ENCODE results near the gene PHF21A. TPM values are rescaled to one million over a fixed set of nuclear protein-coding genes. Genes with fewer than 3 reads are reported as not detected.

Gene PHF21A
- total and polyA plus RNA-seq, 2 of the 13 experiments (the other 11 are each of a cell fraction or from before 2014, with no cell fraction given): 4.1 to 34.6 TPM

- TF ChIP-seq ZNF570 (CRISPR knock-in tag; IDR thresholded peaks at IDR 0.05; ENCODE audit: borderline replicate concordance): no peak
- TF ChIP-seq FIP1L1 (IDR thresholded peaks at IDR 0.05; ENCODE audit: borderline replicate concordance, insufficient read depth, low read depth, low read length): no peak
- no peak for TF ChIP-seq NFE2L2 (IDR thresholded peaks at IDR 0.05; ENCODE audit: low read length)
- no peak for TF ChIP-seq SIX4 (CRISPR knock-in tag; IDR thresholded peaks at IDR 0.05)
- TF ChIP-seq ZBTB44 (CRISPR knock-in tag; IDR thresholded peaks at IDR 0.05): no peak
- TF ChIP-seq U2AF1 (optimal IDR thresholded peaks at IDR 0.05; ENCODE audit: low read depth, low read length): peak; percentile 45
- TF ChIP-seq SP5 (CRISPR knock-in tag; IDR thresholded peaks at IDR 0.05; ENCODE audit: borderline replicate concordance, low read depth): no peak; the same call in 1 of the 2 replicates
- no peak for TF ChIP-seq ZNF83 (CRISPR knock-in tag; IDR thresholded peaks at IDR 0.05; ENCODE audit: borderline replicate concordance)
- no peak for TF ChIP-seq REST (IDR thresholded peaks at IDR 0.05; ENCODE audit: borderline replicate concordance in 1 of 2, low read depth in 1 of 2, low read length in 2 of 2)
- TF ChIP-seq GABPB1 (CRISPR knock-in tag; IDR thresholded peaks at IDR 0.05): no peak
- TF ChIP-seq ZBTB25 (CRISPR knock-in tag; IDR thresholded peaks at IDR 0.05): no peak; the same call in 1 of the 2 replicates
- no peak for TF ChIP-seq NR1H2 (CRISPR knock-in tag; IDR thresholded peaks at IDR 0.05; ENCODE audit: borderline replicate concordance, low read depth)
- TF ChIP-seq ZNF75D (CRISPR knock-in tag; IDR thresholded peaks at IDR 0.05; ENCODE audit: borderline replicate concordance): no peak
- no peak for TF ChIP-seq MAZ (IDR thresholded peaks at IDR 0.05; ENCODE audit: borderline replicate concordance, low read depth, low read length)
- no peak for TF ChIP-seq MAZ (CRISPR knock-in tag; IDR thresholded peaks at IDR 0.05; ENCODE audit: low read depth)
- TF ChIP-seq ZNF850 (CRISPR knock-in tag; conservative IDR thresholded peaks at IDR 0.05): no peak
- no peak for TF ChIP-seq GTF2F1 (IDR thresholded peaks at IDR 0.05; ENCODE audit: low read length)
- no peak for TF ChIP-seq IRX3 (CRISPR knock-in tag; IDR thresholded peaks at IDR 0.05; ENCODE audit: borderline replicate concordance, low read depth)
- TF ChIP-seq AHR (CRISPR knock-in tag; IDR thresholded peaks at IDR 0.05): 0 out of 2 replicates have a peak, but pooled peaks have one; percentile 41
- no peak for TF ChIP-seq ZSCAN21 (CRISPR knock-in tag; IDR thresholded peaks at IDR 0.05; ENCODE audit: borderline replicate concordance)
- no peak for TF ChIP-seq ZNF136 (CRISPR knock-in tag; IDR thresholded peaks at IDR 0.05; ENCODE audit: low read depth)
Measured at GRCh38 chr11:45918331-45918941, 202.8 kb downstream of the PHF21A start (continued).
